Measurements from ENCODE around the gene DNAJB1.
"Not testable (repeated sequence)": the region's sequence is repeated elsewhere in the genome, so short reads cannot be mapped to it uniquely, and the experiment has no call there.

Gene DNAJB1

GRCh38 chr19:14558370-14559066, 40.3 kb upstream of the DNAJB1 start:
- no peak for TF ChIP-seq CTCF (IDR thresholded peaks at IDR 0.05; ENCODE audit: insufficient read depth, low read depth, low read length, missing control alignments)
- H3K4me3 ChIP-seq (ENCODE audit: low read length): no peak overlapping the region
- DNase-seq (ENCODE audit: low read depth): no peak

GRCh38 chr19:14556662-14557188, 38.5 kb upstream of the DNAJB1 start:
- peak; percentile 90 for TF ChIP-seq CTCF (IDR thresholded peaks at IDR 0.05; ENCODE audit: insufficient read depth, low read depth, low read length, missing control alignments)
- H3K4me3 ChIP-seq (ENCODE audit: low read length): no peak overlapping the region
- peak; percentile 84 for DNase-seq (ENCODE audit: low read depth)

GRCh38 chr19:14555918-14556661, 37.9 kb upstream of the DNAJB1 start:
- DNase-seq (ENCODE audit: low read depth): peak; percentile 65
- no peak for TF ChIP-seq CTCF (IDR thresholded peaks at IDR 0.05; ENCODE audit: insufficient read depth, low read depth, low read length, missing control alignments)
- H3K4me3 ChIP-seq (ENCODE audit: low read length): no peak overlapping the region

- peak; percentile 47 for TF ChIP-seq CTCF (IDR thresholded peaks at IDR 0.05; ENCODE audit: insufficient read depth, low read depth, low read length, missing control alignments)
- peak; percentile 82 for DNase-seq (ENCODE audit: low read depth)
- H3K4me3 ChIP-seq (ENCODE audit: low read length): no peak overlapping the region
Observed at GRCh38 chr19:14554382-14554812, 36.2 kb upstream of the DNAJB1 start.

- no peak overlapping the region for H3K4me3 ChIP-seq (ENCODE audit: low read length)
- DNase-seq (ENCODE audit: low read depth): no peak
- TF ChIP-seq CTCF (IDR thresholded peaks at IDR 0.05; ENCODE audit: insufficient read depth, low read depth, low read length, missing control alignments): no peak
Observed at GRCh38 chr19:14553939-14554243, 35.7 kb upstream of the DNAJB1 start.

- DNase-seq (ENCODE audit: low read depth): no peak
- no peak overlapping the region for H3K4me3 ChIP-seq (ENCODE audit: low read length)
- no peak for TF ChIP-seq CTCF (IDR thresholded peaks at IDR 0.05; ENCODE audit: insufficient read depth, low read depth, low read length, missing control alignments)
Observed at GRCh38 chr19:14553042-14553938, 35.1 kb upstream of the DNAJB1 start.

- H3K4me3 ChIP-seq (ENCODE audit: low read length); DNase-seq (ENCODE audit: low read depth): not testable (repeated sequence)
Observed at GRCh38 chr19:14552006-14552360, 33.8 kb upstream of the DNAJB1 start.

Data from epithelial cell of esophagus (primary cell).